Caco-2 (cell line): ENCODE results near the gene UFD1. TPM values are rescaled to one million over a fixed set of nuclear protein-coding genes. Genes with fewer than 3 reads are reported as not detected.

Experiments used
- BruUV-seq: library from RNA; stranded (reverse); fragments of 400-500 nt; replicated peaks from 2 replicates; lab custom pipeline; 2021; lab: Mats Ljungman, UMichigan
- CTCF ChIA-PET: fragments of 300-600 bp; sonication (Branson Sonifier 250); formaldehyde crosslinking; loops from one replicate; lab custom pipeline; 2022; ENCODE audit warnings: antibody characterized with exemption; lab: Charles Lee
- POLR2A ChIA-PET: fragments of 300-600 bp; sonication (Branson Sonifier 250); formaldehyde crosslinking; loops from one replicate; lab custom pipeline; 2022; ENCODE audit warnings: antibody characterized with exemption; lab: Charles Lee
- DNase-seq, 2 experiments: peaks; one replicate each; pipeline versions ENCODE4 v3.0.0 to v3.0.0-alpha.2; 2020 to 2022
- H3K27me3 ChIP-seq: replicated peaks from 2 replicates; pipeline ENCODE4 v1.6.0; 2011; ENCODE audit warnings: low read length; ENCODE audit not compliant: control insufficient read depth, insufficient read depth
- H3K36me3 ChIP-seq: 2 replicates; pipeline ENCODE4 v1.5.1; 2011; ENCODE audit warnings: low read length; ENCODE audit not compliant: control insufficient read depth, insufficient read depth
- H3K4me1 ChIP-seq: fragments of 250-450 bp; sonication (Bioruptor Pico); 2 replicates; pipeline ENCODE4 v1.5.1; 2020; ENCODE audit warnings: mild to moderate bottlenecking
- H3K4me3 ChIP-seq: 2 replicates; pipeline ENCODE4 v1.5.1; 2011; ENCODE audit warnings: low read depth, mild to moderate bottlenecking, control low read depth, low read length
- H3K9me3 ChIP-seq: fragments of 250-450 bp; sonication (Bioruptor Pico); 2 replicates; pipeline ENCODE4 v1.5.1; 2020; ENCODE audit warnings: mild to moderate bottlenecking, moderate library complexity
- H3K27ac Mint-ChIP-seq: one replicate; pipeline ENCODE4 v1.8.0; 2022; ENCODE audit warnings: mixed read lengths; ENCODE audit not compliant: unreplicated experiment
- H3K27me3 Mint-ChIP-seq: one replicate; pipeline ENCODE4 v1.8.0; 2022; ENCODE audit warnings: mixed read lengths; ENCODE audit not compliant: insufficient read depth, unreplicated experiment
- H3K36me3 Mint-ChIP-seq: one replicate; pipeline ENCODE4 v1.8.0; 2022; ENCODE audit warnings: mild to moderate bottlenecking, mixed read lengths; ENCODE audit not compliant: insufficient read depth, unreplicated experiment
- H3K4me1 Mint-ChIP-seq: one replicate; pipeline ENCODE4 v1.8.0; 2022; ENCODE audit warnings: low read depth, mixed read lengths; ENCODE audit not compliant: unreplicated experiment
- H3K4me3 Mint-ChIP-seq: one replicate; pipeline ENCODE4 v1.8.0; 2022; ENCODE audit warnings: mild to moderate bottlenecking, moderate library complexity, mixed read lengths; ENCODE audit not compliant: unreplicated experiment
- H3K9me3 Mint-ChIP-seq: one replicate; pipeline ENCODE4 v1.8.0; 2022; ENCODE audit warnings: mixed read lengths; ENCODE audit not compliant: unreplicated experiment
- CTCF ChIP-seq, 2 experiments: fragments of 200-600 bp in 1 of 2; IDR thresholded peaks; 1 replicate in 1 of 2; 2 replicates in 1 of 2; pipeline versions ENCODE4 v1.5.1 to v1.8.0; 2011 to 2022; ENCODE audit warnings: antibody characterized with exemption in 1 of 2, control low read depth in 1 of 2, inconsistent platforms in 1 of 2, low read depth in 1 of 2, low read length in 1 of 2, mild to moderate bottlenecking in 1 of 2, moderate library complexity in 1 of 2; ENCODE audit not compliant: insufficient read depth in 1 of 2, severe bottlenecking in 1 of 2, unreplicated experiment in 1 of 2
- intact Hi-C: fragments of 100-400 bp; cut with micrococcal nuclease; formaldehyde crosslinking; loops from one replicate; pipeline ENCODE4 v1.10.0; 2022; ENCODE audit not compliant: unreplicated experiment
- total RNA-seq: library from RNA; stranded (reverse); gene quantifications from 2 replicates; pipeline ENCODE4 v1.2.3, GENCODE V29; 2022

Gene UFD1
- total RNA-seq, 1 experiment from 2014 or later, result 102 TPM

- peaks cover 15% of the 10 kb centered on the region for H3K36me3 Mint-ChIP-seq
- H3K4me3 ChIP-seq, result no peak overlapping the region
- no peaks in the 10 kb centered on the region for H3K27me3 ChIP-seq
- H3K9me3 Mint-ChIP-seq, result no peaks in the 10 kb centered on the region
- no peaks in the 10 kb centered on the region for H3K4me1 ChIP-seq
- H3K4me3 Mint-ChIP-seq, result no peak overlapping the region
- ChIA-PET CTCF (no interaction called here), POLR2A (no interaction called here)
- no peaks in the 10 kb centered on the region for H3K27me3 Mint-ChIP-seq
- no TSS peak for BruUV-seq
- intact Hi-C loops, result no loop called here
- no peak overlapping the region for H3K27ac Mint-ChIP-seq
- DNase-seq, result no peak
- H3K4me1 Mint-ChIP-seq, result peaks cover 15% of the 10 kb centered on the region
- H3K36me3 ChIP-seq, result no peaks in the 10 kb centered on the region
- H3K9me3 ChIP-seq, result no peaks in the 10 kb centered on the region
- TF ChIP-seq CTCF (IDR thresholded peaks at IDR 0.05; ENCODE audit: insufficient read depth in 1 of 2, low read depth in 1 of 2, low read length in 1 of 2, severe bottlenecking in 1 of 2, unreplicated experiment in 1 of 2), result no peak
These were observed 58.7 kb downstream of the UFD1 start for GRCh38 chr22:19420321-19420720.

GRCh38 chr22:19419464-19420178 is 59.4 kb downstream of the UFD1 start:
- ChIA-PET POLR2A (no interaction called here), CTCF (no interaction called here)
- no peaks in the 10 kb centered on the region for H3K36me3 ChIP-seq
- no peaks in the 10 kb centered on the region for H3K27me3 ChIP-seq
- Mint-ChIP-seq H3K27me3 (no peaks in the 10 kb centered on the region), H3K9me3 (no peaks in the 10 kb centered on the region), H3K27ac (no peak overlapping the region), H3K36me3 (peaks cover 15% of the 10 kb centered on the region), H3K4me3 (no peak overlapping the region), H3K4me1 (peaks cover 15% of the 10 kb centered on the region)
- no peaks in the 10 kb centered on the region for H3K9me3 ChIP-seq
- intact Hi-C loops, result no loop called here
- no TSS peak for BruUV-seq
- H3K4me1 ChIP-seq, result no peaks in the 10 kb centered on the region
- no peak for TF ChIP-seq CTCF (IDR thresholded peaks at IDR 0.05; ENCODE audit: insufficient read depth in 1 of 2, low read depth in 1 of 2, low read length in 1 of 2, severe bottlenecking in 1 of 2, unreplicated experiment in 1 of 2)
- no peak for DNase-seq
- no peak overlapping the region for H3K4me3 ChIP-seq

GRCh38 chr22:19419086-19419463 is 59.9 kb downstream of the UFD1 start:
- Histone ChIP-seq H3K27me3 (no peaks in the 10 kb centered on the region), H3K36me3 (no peaks in the 10 kb centered on the region), H3K4me1 (no peaks in the 10 kb centered on the region), H3K9me3 (no peaks in the 10 kb centered on the region), H3K4me3 (no peak overlapping the region)
- H3K4me3 Mint-ChIP-seq, result no peak overlapping the region
- DNase-seq, result no peak
- BruUV-seq, result no TSS peak
- peaks cover 15% of the 10 kb centered on the region for H3K4me1 Mint-ChIP-seq
- peaks cover 15% of the 10 kb centered on the region for H3K36me3 Mint-ChIP-seq
- CTCF ChIA-PET, result no interaction called here
- H3K27me3 Mint-ChIP-seq, result no peaks in the 10 kb centered on the region
- TF ChIP-seq CTCF (IDR thresholded peaks at IDR 0.05; ENCODE audit: insufficient read depth in 1 of 2, low read depth in 1 of 2, low read length in 1 of 2, severe bottlenecking in 1 of 2, unreplicated experiment in 1 of 2), result no peak
- H3K9me3 Mint-ChIP-seq, result no peaks in the 10 kb centered on the region
- intact Hi-C loops, result no loop called here
- H3K27ac Mint-ChIP-seq, result no peak overlapping the region
- POLR2A ChIA-PET, result no interaction called here
